Measurements from ENCODE around the gene ERC2. TPM values are rescaled to one million over a fixed set of nuclear protein-coding genes. Genes with fewer than 3 reads are reported as not detected.

Gene ERC2
- total and polyA plus RNA-seq, 2 donors (not counting 3 experiments of a cell fraction or from before 2014, with no cell fraction given): 5.6 to 15.5 TPM

GRCh38 chr3:55626279-55626665 is 842.0 kb downstream of the ERC2 start:
- ChIA-PET POLR2A (no interaction called here), CTCF (no interaction called here)
- DNase-seq (ENCODE audit: low read depth, low spot score): no peak
- TF ChIP-seq MAX (IDR thresholded peaks at IDR 0.05; ENCODE audit: insufficient read depth, insufficient read length) (no peak), GATA2 (IDR thresholded peaks at IDR 0.05; ENCODE audit: insufficient read depth, insufficient read length, low read depth, low read length) (no peak), FOS (IDR thresholded peaks at IDR 0.05; ENCODE audit: borderline replicate concordance, insufficient read depth, low read length) (no peak), MYC (IDR thresholded peaks at IDR 0.05; ENCODE audit: low read depth, low read length) (no peak), EZH2 (IDR thresholded peaks at IDR 0.05; ENCODE audit: borderline replicate concordance, low read depth, low read length, severe bottlenecking) (no peak), CTCF (IDR thresholded peaks at IDR 0.05; ENCODE audit: extremely low read depth in 1 of 2, insufficient read depth in 1 of 2, low read depth in 1 of 2, low read length in 2 of 2) (no peak), POLR2AphosphoS5 (IDR thresholded peaks at IDR 0.05; ENCODE audit: insufficient read depth, low read depth, low read length) (no peak), JUN (IDR thresholded peaks at IDR 0.05; ENCODE audit: borderline replicate concordance, insufficient read depth, insufficient read length, low read depth) (no peak), POLR2A (IDR thresholded peaks at IDR 0.05; ENCODE audit: low read depth, low read length) (no peak)
- Histone ChIP-seq H3K9me1 (replicated peaks; ENCODE audit: control insufficient read depth, extremely low read depth, insufficient read depth, low read length) (no peaks in the 10 kb centered on the region), H3K4me3 (replicated peaks in 1 of 3; ENCODE audit: insufficient read depth in 1 of 3, low read depth in 1 of 3, low read length in 3 of 3) (no peak overlapping the region), H3K36me3 (ENCODE audit: control insufficient read depth in 2 of 2, extremely low read depth in 1 of 2, insufficient read depth in 2 of 2, low read length in 2 of 2) (no peaks in the 10 kb centered on the region), H3K4me1 (ENCODE audit: control insufficient read depth, extremely low read depth, insufficient read depth, low read length) (no peaks in the 10 kb centered on the region), H3K9ac (replicated peaks; ENCODE audit: extremely low read depth, insufficient read depth, low read length) (no peak overlapping the region), H4K20me1 (replicated peaks; ENCODE audit: control insufficient read depth, extremely low read depth, insufficient read depth, low read length) (no peaks in the 10 kb centered on the region), H3K79me2 (ENCODE audit: control insufficient read depth, insufficient read depth, low read length) (no peaks in the 10 kb centered on the region), H3K9me3 (replicated peaks; ENCODE audit: control insufficient read depth, insufficient read depth, low read length) (no peaks in the 10 kb centered on the region), H3K27me3 (ENCODE audit: control insufficient read depth in 2 of 2, insufficient read depth in 2 of 2, low read length in 2 of 2) (no peaks in the 10 kb centered on the region), H3K4me2 (ENCODE audit: insufficient read depth, low read length) (no peak overlapping the region), H3K27ac (ENCODE audit: insufficient read depth, low read depth, low read length) (no peak overlapping the region), H2AFZ (ENCODE audit: low read depth, low read length) (no peak overlapping the region)
- intact Hi-C loops (cut with micrococcal nuclease): no loop called here
- dilution Hi-C loops (cut with MboI; ENCODE audit: extremely low pct_ligation_motif_present, low sequenced_read_pairs): no loop called here
- FAIRE-seq: no peak
- no TSS peak for BruUV-seq (replicated peaks)
